ENCODE results near the gene ING1.

Gene ING1

GRCh38 chr13:110769097-110769496, 55.6 kb downstream of the ING1 start:
- TF ChIP-seq CTCF (IDR thresholded peaks at IDR 0.05; ENCODE audit: control insufficient read depth, extremely low read depth, insufficient read depth): no peak
- no peak overlapping the region for H3K4me3 ChIP-seq (ENCODE audit: low read depth, low read length)
- DNase-seq (ENCODE audit: low read depth): no peak

- no peak for TF ChIP-seq CTCF (IDR thresholded peaks at IDR 0.05; ENCODE audit: control insufficient read depth, extremely low read depth, insufficient read depth)
Observed at GRCh38 chr13:110770678-110771077, 57.2 kb downstream of the ING1 start.

GRCh38 chr13:110771194-110771593, 57.7 kb downstream of the ING1 start:
- H3K4me3 ChIP-seq (ENCODE audit: low read depth, low read length): no peak overlapping the region
- no peak for DNase-seq (ENCODE audit: low read depth)
- TF ChIP-seq CTCF (IDR thresholded peaks at IDR 0.05; ENCODE audit: control insufficient read depth, extremely low read depth, insufficient read depth): no peak

More at GRCh38 chr13:110770678-110771077, 57.2 kb downstream of the ING1 start:
- H3K4me3 ChIP-seq (ENCODE audit: low read depth, low read length): no peak overlapping the region
- no peak for DNase-seq (ENCODE audit: low read depth)

GRCh38 chr13:110772091-110772984, 58.8 kb downstream of the ING1 start:
- no peak overlapping the region for H3K4me3 ChIP-seq (ENCODE audit: low read depth, low read length)
- no peak for DNase-seq (ENCODE audit: low read depth)
- no peak for TF ChIP-seq CTCF (IDR thresholded peaks at IDR 0.05; ENCODE audit: control insufficient read depth, extremely low read depth, insufficient read depth)

Measured in LNCaP clone FGC (cell line).